GM06990 (cell line): Measurements from ENCODE around the gene CDC34.

ENCODE experiments used
- DNase-seq: peaks from one replicate; pipeline ENCODE4 v3.0.0-alpha.2; 2011; ENCODE audit not compliant: insufficient read length; ENCODE audit errors: extremely low read depth
- H3K27me3 ChIP-seq: replicated peaks from 2 replicates; pipeline ENCODE4 v1.6.0; 2011; ENCODE audit warnings: low read length; ENCODE audit not compliant: control insufficient read depth, insufficient read depth
- H3K36me3 ChIP-seq: 2 replicates; pipeline ENCODE4 v1.5.1; 2011; ENCODE audit warnings: low read length; ENCODE audit not compliant: control insufficient read depth, insufficient read depth
- H3K4me3 ChIP-seq: replicated peaks from 2 replicates; pipeline ENCODE4 v1.5.1; 2011; ENCODE audit warnings: low read depth, mild to moderate bottlenecking, control low read depth, low read length
- CTCF ChIP-seq: IDR thresholded peaks from 2 replicates; pipeline ENCODE4 v1.5.1; 2011; ENCODE audit warnings: low read length, control low read depth, mild to moderate bottlenecking, inconsistent platforms; ENCODE audit not compliant: insufficient read depth, poor library complexity, severe bottlenecking

CDC34 gene

GRCh38 chr19:566844-567243 is 35.3 kb downstream of the CDC34 start:
- no peaks in the 10 kb centered on the region for H3K27me3 ChIP-seq
- TF ChIP-seq CTCF: no peak
- no peak for DNase-seq
- no peaks in the 10 kb centered on the region for H3K36me3 ChIP-seq
- H3K4me3 ChIP-seq: no peak overlapping the region

GRCh38 chr19:567296-567900 is 35.8 kb downstream of the CDC34 start:
- no peak for DNase-seq
- Histone ChIP-seq H3K36me3 (no peaks in the 10 kb centered on the region), H3K27me3 (no peaks in the 10 kb centered on the region), H3K4me3 (no peak overlapping the region)
- TF ChIP-seq CTCF: no peak

GRCh38 chr19:570251-570686 is 38.7 kb downstream of the CDC34 start:
- Histone ChIP-seq H3K4me3 (no peak overlapping the region), H3K27me3 (no peaks in the 10 kb centered on the region), H3K36me3 (no peaks in the 10 kb centered on the region)
- DNase-seq: no peak
- TF ChIP-seq CTCF: no peak

- TF ChIP-seq CTCF: no peak
- DNase-seq: peak; percentile 79
- H3K4me3 ChIP-seq: peak overlapping the region; percentile 53
Observed at GRCh38 chr19:570937-571565, 39.5 kb downstream of the CDC34 start.

GRCh38 chr19:571566-571974 is 40.0 kb downstream of the CDC34 start:
- Histone ChIP-seq H3K36me3 (no peaks in the 10 kb centered on the region), H3K27me3 (no peaks in the 10 kb centered on the region), H3K4me3 (peak overlapping the region; percentile 53)
- no peak for TF ChIP-seq CTCF
- no peak for DNase-seq

More at GRCh38 chr19:570937-571565, 39.5 kb downstream of the CDC34 start:
- no peaks in the 10 kb centered on the region for H3K36me3 ChIP-seq
- no peaks in the 10 kb centered on the region for H3K27me3 ChIP-seq
